HG03064 (cell line): ENCODE measurements around the gene GRPEL2.

Experiments
- ATAC-seq: cut with Tn5 transposase; IDR thresholded peaks from one replicate; pipeline ENCODE4 v1.9.1; 2021; ENCODE audit warnings: low read depth; ENCODE audit not compliant: unreplicated experiment

The GRPEL2 gene

DNA sequence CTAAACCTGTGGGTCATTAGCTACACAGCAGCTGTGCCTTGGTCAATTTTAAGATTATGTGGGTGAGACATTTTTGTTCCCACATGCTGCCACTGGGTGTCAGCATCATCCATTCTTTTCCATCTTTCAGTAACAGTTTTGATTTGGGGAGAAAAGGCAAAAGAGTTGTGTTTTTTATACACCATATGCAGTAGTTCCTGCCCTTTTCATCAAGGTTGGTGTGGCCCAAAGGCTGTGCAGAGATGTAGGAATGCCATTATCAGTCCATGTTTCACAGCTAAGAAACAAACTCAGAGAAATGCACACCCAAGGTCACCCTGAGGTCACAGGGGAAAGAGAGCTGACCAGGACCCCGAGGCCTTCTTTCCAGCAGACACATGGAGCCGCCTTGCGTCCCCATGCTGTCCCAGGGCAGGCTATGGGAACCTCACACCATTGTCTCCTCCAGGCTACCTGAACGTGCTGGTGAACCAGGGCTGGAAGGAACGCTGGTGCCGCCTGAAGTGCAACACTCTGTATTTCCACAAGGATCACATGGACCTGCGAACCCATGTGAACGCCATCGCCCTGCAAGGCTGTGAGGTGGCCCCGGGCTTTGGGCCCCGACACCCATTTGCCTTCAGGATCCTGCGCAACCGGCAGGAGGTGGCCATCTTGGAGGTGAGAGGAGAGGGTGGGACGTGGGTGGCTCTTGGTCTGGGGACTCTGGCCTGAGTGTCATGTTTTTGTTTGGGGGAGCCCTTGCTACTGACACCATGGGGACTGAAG, 27.8 kb upstream of the GRPEL2 start:
- no peak for ATAC-seq

DNA sequence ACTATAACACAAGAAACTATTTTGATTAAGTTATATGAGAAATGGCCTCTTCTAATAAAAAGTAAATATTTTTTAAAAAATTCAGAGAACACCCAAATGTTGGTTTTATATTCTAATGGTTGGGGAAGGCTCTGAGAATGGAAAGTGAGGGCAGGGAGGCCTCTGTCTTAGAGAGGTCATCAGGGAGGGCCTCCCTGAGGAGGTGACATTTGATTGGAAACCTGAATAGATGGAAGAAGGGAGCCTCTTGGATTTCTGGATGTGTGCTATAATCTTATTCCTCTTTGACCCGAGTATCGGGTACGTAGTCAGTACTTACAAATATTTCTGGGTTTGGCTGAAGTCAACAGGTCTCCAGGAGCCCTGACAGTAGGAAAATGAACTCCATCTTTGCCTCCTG, 26.1 kb upstream of the GRPEL2 start:
- ATAC-seq: no peak

DNA sequence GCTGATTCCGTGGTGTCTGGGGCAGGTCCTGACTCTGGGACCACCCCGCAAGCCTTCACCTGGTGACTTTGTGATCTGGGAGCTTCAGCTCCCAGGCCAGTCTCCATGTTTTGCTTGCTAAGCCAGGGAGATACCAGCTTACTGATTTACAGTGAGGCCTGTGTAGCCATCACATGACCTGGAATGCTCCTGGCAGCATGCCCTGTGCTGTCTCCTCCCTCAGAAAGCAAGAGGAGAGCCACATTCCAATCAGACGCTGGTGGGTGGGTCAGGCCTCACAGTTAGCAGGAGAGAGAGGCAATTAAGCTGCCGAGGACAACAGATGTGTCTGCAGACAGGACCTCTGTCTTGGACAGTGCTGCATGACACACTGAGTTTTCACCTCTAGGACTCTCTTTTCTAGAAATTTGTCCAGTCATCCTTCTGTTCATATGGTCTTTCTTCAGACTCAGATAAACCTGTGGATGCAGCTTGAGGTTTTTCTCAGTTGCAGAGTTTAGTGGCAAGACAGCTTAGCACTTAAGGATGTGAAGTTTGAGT, 24.4 kb upstream of the GRPEL2 start:
- ATAC-seq: no peak

DNA sequence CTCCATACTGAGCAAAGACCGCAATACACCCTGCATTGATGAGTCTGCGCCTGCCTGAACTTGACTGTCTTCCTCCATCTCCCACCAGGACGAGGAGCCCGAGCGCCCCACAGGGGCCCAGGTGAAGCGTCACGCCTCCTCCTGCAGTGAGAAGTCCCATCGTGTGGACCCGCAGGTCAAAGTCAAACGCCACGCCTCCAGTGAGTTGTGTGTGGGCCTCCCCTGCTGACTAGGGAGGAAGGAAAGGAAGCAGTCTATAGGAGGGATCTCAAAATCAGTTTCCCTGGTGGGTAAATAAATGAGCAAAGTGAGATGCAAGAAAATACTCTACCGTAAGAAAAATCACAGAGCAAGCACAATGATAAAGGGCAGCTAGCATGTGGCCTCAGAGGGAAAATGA, 22.8 kb upstream of the GRPEL2 start:
- ATAC-seq: no peak

DNA sequence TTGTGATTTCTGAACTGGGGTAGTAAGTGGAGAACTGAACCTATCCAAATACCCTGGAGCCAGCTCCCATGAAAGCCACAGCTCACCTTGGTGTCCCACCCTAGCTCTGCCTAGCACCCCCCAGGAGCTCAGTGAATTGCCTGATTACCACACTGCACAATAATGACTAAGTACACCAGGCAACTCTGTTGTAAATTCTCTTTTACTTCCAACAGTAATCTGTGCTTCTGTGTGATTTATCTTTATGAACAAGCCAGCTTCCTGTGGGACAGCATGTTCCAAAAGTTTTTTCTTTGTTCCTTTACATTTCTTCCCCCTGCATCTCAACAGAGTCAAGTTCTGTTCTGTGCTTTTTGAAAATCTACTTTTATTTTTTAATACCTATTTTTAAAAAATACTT, 22.1 kb upstream of the GRPEL2 start:
- no peak for ATAC-seq

DNA sequence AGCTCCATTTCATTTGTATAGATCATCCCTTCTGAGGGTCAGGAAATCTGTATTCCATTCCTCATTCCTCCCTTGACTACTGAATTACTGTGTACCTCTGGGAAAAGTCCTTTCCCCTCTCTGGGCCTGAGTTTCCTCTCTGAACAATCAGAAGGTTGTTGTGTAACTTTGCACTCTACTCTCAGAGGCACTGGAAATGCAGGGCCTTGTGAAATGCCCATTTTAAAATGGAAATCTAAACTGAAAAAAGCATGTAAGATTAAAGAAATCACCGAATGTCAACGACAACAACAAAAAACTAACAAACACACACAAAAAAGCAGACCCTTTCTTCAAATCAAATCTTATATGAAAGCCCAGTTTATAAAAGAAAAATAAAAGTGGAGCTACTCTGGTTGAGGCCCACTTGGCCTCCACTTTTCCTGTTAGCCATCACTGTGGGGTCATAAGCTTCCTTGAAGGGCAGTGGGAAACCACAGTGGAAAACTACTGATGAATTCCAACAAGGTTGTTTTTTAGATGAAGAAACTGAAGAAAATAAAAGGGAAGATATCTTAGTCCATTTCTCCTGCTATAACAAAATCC, 21.6 kb upstream of the GRPEL2 start:
- ATAC-seq: no peak

DNA sequence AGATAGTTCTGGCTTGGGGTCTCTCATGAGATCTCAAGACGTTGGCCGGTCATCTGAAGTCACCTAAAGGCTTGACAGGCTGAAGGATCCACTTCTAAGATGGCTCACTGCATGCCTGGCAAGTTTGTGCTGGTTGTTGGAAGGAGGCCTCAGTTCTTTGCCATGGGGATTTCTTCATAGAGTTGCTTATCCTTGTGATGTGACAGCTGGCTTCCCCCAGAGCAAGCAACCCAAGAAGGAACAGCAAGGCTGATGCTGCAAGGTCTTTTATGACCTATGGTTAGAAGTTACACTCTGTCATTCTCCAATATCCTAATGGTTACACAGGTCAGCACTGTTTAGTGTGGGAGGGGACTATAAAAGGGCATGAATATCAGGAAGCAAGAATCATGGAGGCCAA, 20.7 kb upstream of the GRPEL2 start:
- no peak for ATAC-seq

DNA sequence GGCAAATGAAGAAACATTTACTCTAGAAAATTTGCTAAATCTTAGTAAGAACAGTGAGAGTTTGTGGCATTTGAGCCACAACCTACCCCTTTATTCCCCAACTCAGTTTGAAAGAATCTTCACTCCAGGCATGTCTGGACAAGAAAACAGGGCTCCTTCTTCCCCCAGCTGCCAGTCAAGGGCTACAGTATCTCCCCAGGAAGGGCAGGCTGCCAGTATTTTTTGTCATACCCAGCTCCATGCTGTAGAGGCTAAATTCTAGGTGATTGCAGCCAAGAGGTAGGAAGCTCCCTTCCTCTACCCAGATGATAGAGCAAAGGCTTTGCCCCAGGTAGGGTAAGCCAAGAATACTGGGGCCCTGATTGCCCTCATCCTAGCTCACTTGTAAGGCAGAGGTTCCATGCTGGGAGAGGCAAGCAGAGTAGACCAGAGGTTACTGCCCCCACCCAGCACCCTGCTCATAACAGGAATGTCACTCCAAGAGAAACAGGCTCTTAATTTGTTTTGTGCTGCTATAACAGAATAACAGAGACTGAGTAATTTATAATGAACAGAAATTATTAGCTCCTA, 20.0 kb upstream of the GRPEL2 start:
- no peak for ATAC-seq

DNA sequence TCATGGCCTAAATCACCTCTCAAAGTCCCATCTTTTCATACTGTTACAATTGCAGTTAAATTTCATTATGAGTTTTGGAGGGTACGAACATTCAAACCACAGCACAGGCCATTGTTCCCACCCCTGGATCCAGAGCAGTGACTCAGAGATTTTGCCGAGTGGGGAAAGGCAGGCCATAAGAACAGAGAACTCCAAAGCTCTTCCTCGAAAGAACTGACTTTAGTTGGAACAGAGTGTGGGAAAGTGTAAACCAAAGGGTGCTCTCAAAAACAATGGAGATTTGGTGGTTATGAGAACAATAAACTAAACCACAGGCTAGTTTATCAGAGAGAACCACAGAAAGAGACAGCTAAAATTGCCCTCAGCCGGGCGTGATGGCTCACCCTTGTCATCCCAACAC, 19.4 kb upstream of the GRPEL2 start:
- ATAC-seq: no peak

DNA sequence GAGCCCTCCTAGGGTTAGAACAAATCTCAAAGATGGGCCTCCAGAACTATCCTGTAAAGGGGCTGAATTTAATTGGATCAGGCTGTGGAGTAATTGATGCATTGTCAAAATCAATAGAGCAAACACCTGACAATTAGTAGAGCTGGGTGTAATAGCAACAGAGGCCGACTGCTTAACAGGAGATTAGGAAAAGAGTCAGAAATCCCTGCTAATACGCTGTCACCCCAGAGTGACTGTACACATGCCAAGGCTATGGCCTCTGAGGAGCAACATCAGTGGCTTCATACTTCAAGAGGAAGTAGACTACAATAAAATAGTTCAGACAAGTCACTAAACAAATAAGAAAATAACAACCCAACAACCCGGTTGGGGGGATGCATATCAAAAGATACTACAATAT, 18.7 kb upstream of the GRPEL2 start:
- ATAC-seq: no peak

DNA sequence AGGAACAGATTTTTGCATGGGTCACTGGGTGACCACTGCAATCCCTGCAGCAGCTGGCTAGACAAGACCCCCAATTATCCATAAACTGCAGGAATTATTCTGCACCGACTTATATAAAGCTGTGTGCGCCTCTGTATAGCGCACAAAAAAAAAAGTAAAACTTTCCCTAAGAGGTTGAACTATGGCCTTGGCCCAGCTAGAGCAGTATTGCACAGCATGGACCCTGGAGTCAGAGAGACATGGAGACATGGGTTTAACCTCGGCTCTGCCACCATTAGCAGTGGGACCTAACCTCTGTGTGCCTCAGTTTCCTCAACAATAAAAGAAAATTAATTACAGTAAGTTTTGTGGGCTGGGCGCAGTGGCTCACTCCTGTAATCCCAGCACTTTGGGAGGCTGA, 17.1 kb upstream of the GRPEL2 start:
- ATAC-seq: no peak

DNA sequence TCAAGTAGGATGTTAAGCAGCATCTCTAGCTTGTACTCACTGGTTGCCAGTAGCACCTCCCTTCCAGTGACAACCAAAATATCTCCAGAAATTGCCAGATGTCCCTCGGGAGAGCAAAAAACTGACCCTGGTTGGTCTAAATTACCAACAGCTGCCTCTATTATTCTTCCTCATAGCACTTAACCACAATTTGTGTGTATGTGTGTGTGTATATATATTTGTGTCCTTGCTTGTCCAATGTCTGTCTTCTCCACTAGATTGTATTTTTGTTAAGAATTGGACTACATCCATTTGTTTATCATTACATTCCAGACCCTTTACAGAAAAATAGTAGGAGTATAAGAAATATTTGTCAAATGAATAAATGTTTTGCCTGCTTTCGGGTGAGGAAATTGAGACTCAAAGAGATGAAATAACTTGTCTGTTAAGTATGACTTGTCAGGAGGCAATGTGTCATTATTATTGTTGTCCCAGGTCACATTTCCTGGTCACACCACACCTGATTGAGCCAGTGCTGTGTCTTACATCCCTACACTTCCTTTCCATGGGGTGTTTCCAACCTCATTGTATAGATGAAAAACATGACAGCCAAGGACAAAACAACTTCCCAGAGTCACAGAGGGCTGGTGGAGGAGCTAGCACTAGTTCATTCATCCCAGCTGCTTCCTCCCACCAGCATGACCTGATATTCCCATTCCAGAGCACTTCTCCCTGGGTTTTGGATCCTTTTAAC, 11.4 kb upstream of the GRPEL2 start:
- no peak for ATAC-seq

DNA sequence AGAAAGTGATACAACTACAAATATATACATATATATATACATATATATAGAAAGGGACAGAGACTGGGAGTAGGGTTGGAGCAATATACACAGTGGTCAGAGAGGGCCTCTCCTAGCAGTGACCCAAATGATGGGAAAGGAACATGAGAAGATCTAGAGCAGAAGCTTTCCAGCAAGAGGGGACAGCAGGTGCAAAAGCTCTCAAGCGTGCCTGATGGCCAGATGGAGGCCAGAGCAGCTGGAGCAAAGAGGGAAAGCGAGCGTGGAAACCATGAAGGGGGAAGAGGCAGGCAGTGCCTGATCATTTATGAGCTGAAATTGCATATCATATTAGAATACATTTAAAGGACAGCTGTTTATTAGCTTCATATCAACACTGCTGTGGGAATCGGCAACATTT, 7.6 kb upstream of the GRPEL2 start:
- ATAC-seq: no peak

DNA sequence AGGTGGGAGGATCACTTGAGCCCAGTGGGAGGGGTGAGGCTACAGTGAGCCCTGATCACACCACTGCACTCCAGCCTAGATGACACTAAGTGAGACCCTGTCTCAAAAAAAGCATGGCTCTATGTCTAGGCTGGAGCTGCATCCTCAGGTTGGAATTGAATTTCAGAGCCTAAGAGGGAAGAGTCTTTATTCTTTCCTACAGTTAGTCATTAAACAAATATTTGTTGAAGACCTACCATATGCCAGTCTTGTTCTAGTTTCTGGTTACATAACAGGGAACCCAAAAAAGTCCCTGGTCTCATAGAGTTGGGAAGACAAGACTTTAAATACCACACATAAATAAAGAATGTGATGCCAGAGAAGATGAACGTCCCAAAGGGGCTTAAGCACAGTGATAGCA, 6.9 kb upstream of the GRPEL2 start:
- no peak for ATAC-seq

DNA sequence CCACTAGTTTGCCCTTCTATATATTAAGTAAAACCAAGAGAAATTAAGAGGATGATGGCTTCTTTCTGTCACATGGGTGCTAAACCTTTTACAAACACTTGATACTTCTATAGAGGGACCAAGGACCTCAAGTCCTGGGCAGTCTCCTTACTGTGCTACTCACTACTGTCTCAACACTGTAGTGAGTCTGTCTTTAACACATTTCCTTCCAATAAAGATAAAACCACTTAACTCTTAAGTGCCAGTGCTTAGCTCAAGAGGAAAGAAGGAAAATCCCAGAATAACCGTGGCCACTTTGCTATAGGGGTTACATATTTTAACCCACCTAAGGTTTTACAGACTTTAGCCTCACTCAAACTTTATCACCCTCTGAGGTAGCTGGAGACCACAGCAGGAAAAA, 4.4 kb upstream of the GRPEL2 start:
- ATAC-seq: no peak

DNA sequence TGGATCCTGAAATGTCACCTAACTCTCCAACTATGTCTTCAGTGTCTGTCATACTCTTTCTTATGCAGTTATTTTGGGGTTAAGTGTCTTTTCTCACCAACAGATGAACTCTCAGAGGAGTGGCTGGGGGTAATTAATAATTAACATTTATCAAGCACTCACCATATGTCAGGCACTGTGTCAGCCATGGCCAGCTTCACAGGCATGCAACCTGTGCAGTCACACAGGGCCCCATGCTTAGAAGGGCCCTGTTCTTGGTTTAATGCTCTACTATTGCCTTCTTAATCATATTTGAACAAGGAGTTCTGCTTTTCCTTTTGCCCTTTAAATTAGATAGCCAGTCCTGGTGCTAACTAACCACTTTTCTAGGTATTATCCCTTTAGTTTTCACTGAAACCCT, 3.4 kb upstream of the GRPEL2 start:
- no peak for ATAC-seq

DNA sequence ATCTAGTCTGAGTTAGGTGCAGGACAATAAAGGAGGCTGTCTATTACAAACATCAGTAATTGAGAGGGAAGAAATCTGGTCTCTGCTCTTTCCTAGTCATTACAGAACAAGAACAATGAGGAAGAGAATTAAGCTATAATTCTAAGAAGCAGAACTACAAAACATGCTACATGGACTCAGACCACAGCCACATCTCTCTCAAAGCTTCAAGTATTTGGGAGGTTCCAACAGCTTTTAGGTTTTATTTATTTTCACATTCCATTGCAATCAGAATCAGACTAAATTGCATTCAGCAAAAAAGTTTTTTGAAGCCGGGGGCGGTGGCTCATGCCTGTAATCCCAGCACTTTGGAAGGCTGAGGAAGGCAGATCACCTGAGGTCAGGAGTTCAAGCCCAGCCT, 1.1 kb upstream of the GRPEL2 start:
- no peak for ATAC-seq

DNA sequence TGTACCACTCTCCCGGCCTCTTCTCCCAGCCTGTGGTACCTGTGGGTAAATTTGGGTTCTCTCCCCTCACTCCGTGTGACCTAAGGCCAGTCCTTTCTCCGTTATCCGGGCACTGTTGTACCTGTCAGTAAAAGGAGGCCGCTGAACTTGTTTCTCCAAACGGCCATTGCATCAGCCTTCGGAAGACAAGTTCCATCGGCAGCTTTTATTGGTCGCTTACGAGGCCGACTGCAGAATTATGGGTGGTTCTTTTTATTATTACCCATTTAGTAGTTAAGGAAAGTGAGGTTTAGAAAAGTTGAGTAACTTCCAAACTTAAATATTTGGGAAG, 558 bp downstream of the GRPEL2 start:
- ATAC-seq: peak; percentile 3

DNA sequence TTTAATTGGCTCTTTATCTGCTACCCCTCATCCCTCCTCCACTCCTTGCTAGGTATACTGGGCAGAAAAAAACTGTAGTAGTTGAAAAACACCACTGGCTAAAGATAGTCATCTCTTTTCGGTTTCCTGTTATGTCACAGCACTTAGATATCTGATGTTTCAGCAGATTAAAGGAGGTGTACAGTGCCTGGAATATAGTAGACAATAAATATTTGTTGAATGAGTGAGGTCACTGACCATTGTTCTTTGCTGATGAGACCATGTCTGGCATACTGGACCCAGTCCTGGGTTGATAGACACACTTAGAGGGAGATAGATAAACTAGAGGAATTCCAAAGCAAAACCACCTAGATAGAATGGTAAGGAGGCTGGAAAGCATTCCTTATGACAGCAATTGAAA, 3.2 kb downstream of the GRPEL2 start:
- no peak for ATAC-seq

DNA sequence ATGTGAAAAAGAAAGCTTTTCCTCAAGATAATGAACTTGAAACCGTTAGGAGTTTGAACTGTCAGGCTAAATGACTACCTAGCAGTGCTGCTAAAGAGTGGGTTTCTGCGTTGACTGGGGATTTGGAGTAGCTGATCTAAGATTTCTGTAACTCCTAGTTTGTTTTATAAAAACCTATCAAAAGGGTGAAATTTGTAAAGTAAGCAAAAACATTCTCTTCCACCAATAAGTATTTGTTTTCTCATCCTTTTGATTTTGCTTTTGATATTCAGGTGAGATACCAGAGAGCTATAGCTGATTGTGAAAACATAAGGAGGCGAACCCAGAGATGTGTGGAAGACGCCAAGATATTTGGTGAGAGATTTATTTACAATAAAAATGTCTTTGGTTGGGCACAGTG, 4.1 kb downstream of the GRPEL2 start:
- no peak for ATAC-seq

DNA sequence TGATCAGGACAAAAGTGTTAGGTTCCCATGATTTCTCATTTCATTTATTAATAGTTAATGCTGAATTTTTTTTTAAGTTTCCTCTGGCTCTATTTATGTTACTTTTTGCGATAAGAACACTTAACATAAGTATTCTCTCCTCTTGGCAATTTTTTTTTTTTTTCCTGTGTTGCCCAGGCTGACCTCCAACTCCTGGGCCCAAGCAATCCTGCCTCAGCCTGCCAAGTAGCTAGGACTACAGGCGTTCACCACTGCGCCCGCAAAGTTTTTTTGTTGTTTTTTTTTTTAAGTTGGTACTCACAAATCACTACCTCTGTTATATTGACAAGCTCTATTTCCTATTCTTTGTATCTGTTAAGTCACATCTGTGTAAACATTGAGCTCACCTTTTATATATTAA, 6.9 kb downstream of the GRPEL2 start:
- ATAC-seq: no peak

DNA sequence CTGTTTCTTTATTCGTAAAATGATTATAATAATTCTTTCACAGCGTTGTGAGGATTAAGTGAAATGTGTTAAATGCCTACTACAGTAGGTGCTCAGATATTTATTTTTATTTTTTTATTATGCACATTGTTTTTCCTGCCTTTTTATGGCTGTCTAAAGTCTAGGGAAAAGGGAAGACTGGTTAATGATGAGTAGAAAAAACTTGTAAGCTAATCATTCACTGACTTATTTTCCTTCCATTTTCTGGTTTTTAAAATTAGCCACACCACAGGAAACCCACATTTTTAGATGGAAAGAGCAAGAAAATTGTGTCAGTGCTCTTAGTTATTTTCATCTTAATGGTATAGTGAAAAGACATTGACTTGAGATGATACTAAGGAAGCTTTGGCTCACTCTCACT, 8.6 kb downstream of the GRPEL2 start:
- ATAC-seq: no peak
